ENCODE results near the gene AGBL4. TPM values are rescaled to one million over a fixed set of nuclear protein-coding genes. Genes with fewer than 3 reads are reported as not detected.

AGBL4 gene
- total and polyA plus RNA-seq, 9 of the 15 experiments (the other 6 are each of a cell fraction or from before 2014, with no cell fraction given): 0.11 TPM; not detected in 7

DNA sequence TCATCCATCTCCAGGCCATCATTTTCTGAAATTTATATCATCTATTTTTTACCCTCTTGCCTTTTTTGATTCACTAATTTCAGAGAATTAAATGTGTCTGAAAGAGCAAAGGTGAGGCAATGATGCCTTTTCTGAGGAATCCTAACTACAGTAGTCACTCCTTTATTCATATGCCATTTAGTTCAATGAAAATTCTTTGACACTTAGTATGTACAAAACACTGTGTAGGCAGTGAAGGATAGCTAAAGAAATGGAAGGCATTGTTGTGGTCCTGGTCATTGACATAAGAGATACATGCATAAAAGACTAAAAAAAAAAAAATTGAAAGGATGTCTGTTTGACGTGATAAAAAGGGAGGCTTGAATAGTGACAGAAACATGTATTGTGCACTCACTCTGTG, 1075.2 kb downstream of the AGBL4 start:
- no peaks in the 10 kb centered on the region for H3K27me3 ChIP-seq (ENCODE audit: control insufficient read depth in 2 of 2, insufficient read depth in 2 of 2, low read length in 2 of 2)
- no peaks in the 10 kb centered on the region for H3K9me3 ChIP-seq (replicated peaks; ENCODE audit: control insufficient read depth, insufficient read depth, low read depth, low read length)
- no peak overlapping the region for H3K4me3 ChIP-seq
- H3K4me2 ChIP-seq (ENCODE audit: insufficient read depth, low read length): no peak overlapping the region
- BruUV-seq (replicated peaks): no TSS peak
- 0% methylated on average over 1 of the region's 1 CpG for WGBS (ENCODE audit: insufficient coverage, low coverage, missing lambda C conversion rate)
- CTCF ChIA-PET (ENCODE audit: low intra/inter-chr PET ratio): no interaction called here
- H3K9me1 ChIP-seq (ENCODE audit: control insufficient read depth, insufficient read depth, low read length): no peaks in the 10 kb centered on the region
- POLR2A ChIA-PET: no interaction called here
- no peak overlapping the region for H3K9ac ChIP-seq (ENCODE audit: insufficient read depth in 1 of 2, low read depth in 2 of 2, low read length in 2 of 2)
- H4K20me1 ChIP-seq (replicated peaks; ENCODE audit: control insufficient read depth, insufficient read depth, low read length): no peaks in the 10 kb centered on the region
- H3K27ac ChIP-seq (ENCODE audit: extremely low read depth, low read depth, low read length): no peak overlapping the region
- no peak for TF ChIP-seq ZNF140 (CRISPR knock-in tag; IDR thresholded peaks at IDR 0.05)
- TF ChIP-seq LEF1 (IDR thresholded peaks at IDR 0.05): no peak
- TF ChIP-seq ZNF41 (CRISPR knock-in tag; conservative IDR thresholded peaks at IDR 0.05): no peak
- DNase-seq (ENCODE audit: extremely low read depth in 1 of 4, low spot score in 3 of 4): no peak
- no peak for FAIRE-seq
- H3K79me2 ChIP-seq (ENCODE audit: control insufficient read depth, insufficient read depth, low read length): no peaks in the 10 kb centered on the region
- ATAC-seq: no peak
- H2AFZ ChIP-seq (ENCODE audit: low read depth, low read length): no peak overlapping the region
- H3K36me3 ChIP-seq (ENCODE audit: control insufficient read depth, insufficient read depth, low read length): no peaks in the 10 kb centered on the region
- H3K4me1 ChIP-seq (replicated peaks in 1 of 2; ENCODE audit: control insufficient read depth in 2 of 2, insufficient read depth in 2 of 2, low read length in 2 of 2): no peaks in the 10 kb centered on the region
- intact Hi-C loops (cut with micrococcal nuclease): no loop called here
- in situ Hi-C loops (cut with MboI): no loop called here

DNA sequence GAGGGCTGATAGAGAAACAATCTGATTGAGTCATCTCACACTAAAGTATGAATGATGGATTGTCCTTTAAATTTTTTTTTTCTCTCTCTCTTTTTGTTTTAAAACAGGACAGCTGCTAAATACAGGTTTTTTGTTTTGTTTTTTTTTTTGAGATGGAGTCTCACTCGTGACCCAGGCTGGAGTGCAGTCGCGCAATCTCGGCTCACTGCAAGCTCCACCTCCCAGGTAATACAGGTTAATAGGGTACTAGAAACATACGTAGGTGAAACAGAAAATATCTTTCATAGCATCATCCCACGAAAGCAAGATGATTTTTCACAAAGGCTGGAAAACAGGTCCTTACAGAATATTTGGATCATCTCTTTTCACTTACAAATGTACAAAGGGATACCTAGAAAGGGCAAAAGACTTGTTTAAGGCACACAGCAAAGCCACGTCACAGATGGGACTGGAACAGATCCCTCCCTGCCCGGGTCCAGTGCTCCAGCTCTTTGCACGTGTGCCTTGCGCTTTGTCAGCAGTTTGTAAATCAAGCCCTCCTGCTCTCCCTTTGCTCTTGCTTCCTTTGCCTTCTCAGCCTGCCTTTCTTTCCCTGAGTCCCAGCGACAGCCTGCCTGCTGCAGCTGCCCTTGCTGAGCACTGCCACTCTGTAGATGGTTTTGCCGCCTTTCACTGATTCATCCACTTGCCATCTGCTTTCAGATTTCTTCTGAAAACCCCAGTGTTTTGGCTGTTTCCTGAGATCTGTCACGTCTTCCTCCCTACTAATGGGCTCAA, 1075.8 kb downstream of the AGBL4 start:
- H3K4me3 ChIP-seq: no peak overlapping the region
- no peaks in the 10 kb centered on the region for H4K20me1 ChIP-seq (replicated peaks; ENCODE audit: control insufficient read depth, insufficient read depth, low read length)
- no peak overlapping the region for H3K27ac ChIP-seq (ENCODE audit: extremely low read depth, low read depth, low read length)
- FAIRE-seq (no peak), ATAC-seq (no peak), DNase-seq (ENCODE audit: extremely low read depth in 1 of 4, low spot score in 3 of 4) (no peak)
- no peaks in the 10 kb centered on the region for H3K9me3 ChIP-seq (replicated peaks; ENCODE audit: control insufficient read depth, insufficient read depth, low read depth, low read length)
- WGBS (ENCODE audit: insufficient coverage, low coverage, missing lambda C conversion rate): 0% methylated on average over 13 of the region's 13 CpGs
- H3K36me3 ChIP-seq (ENCODE audit: control insufficient read depth, insufficient read depth, low read length): no peaks in the 10 kb centered on the region
- intact Hi-C loops (cut with micrococcal nuclease): no loop called here
- H3K27me3 ChIP-seq (ENCODE audit: control insufficient read depth in 2 of 2, insufficient read depth in 2 of 2, low read length in 2 of 2): no peaks in the 10 kb centered on the region
- no TSS peak for BruUV-seq (replicated peaks)
- no peak overlapping the region for H3K9ac ChIP-seq (ENCODE audit: insufficient read depth in 1 of 2, low read depth in 2 of 2, low read length in 2 of 2)
- H3K4me2 ChIP-seq (ENCODE audit: insufficient read depth, low read length): no peak overlapping the region
- no peaks in the 10 kb centered on the region for H3K9me1 ChIP-seq (ENCODE audit: control insufficient read depth, insufficient read depth, low read length)
- no peaks in the 10 kb centered on the region for H3K79me2 ChIP-seq (ENCODE audit: control insufficient read depth, insufficient read depth, low read length)
- no peaks in the 10 kb centered on the region for H3K4me1 ChIP-seq (replicated peaks in 1 of 2; ENCODE audit: control insufficient read depth in 2 of 2, insufficient read depth in 2 of 2, low read length in 2 of 2)
- ChIA-PET POLR2A (no interaction called here), CTCF (ENCODE audit: low intra/inter-chr PET ratio) (no interaction called here)
- in situ Hi-C loops (cut with MboI): no loop called here
- H2AFZ ChIP-seq (ENCODE audit: low read depth, low read length): no peak overlapping the region
- TF ChIP-seq, protein P1, sequence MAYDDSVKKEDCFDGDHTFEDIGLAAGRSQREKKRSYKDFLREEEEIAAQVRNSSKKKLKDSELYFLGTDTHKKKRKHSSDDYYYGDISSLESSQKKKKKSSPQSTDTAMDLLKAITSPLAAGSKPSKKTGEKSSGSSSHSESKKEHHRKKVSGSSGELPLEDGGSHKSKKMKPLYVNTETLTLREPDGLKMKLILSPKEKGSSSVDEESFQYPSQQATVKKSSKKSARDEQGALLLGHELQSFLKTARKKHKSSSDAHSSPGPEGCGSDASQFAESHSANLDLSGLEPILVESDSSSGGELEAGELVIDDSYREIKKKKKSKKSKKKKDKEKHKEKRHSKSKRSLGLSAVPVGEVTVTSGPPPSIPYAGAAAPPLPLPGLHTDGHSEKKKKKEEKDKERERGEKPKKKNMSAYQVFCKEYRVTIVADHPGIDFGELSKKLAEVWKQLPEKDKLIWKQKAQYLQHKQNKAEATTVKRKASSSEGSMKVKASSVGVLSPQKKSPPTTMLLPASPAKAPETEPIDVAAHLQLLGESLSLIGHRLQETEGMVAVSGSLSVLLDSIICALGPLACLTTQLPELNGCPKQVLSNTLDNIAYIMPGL (CRISPR knock-in tag; IDR thresholded peaks at IDR 0.05): no peak
- no peak for TF ChIP-seq ZKSCAN8 (CRISPR knock-in tag; IDR thresholded peaks at IDR 0.05)
- TF ChIP-seq CBFA2T3 (IDR thresholded peaks at IDR 0.05): no peak
- no peak for TF ChIP-seq ZBTB8A (IDR thresholded peaks at IDR 0.05; ENCODE audit: partially characterized antibody)
- TF ChIP-seq, protein P2, sequence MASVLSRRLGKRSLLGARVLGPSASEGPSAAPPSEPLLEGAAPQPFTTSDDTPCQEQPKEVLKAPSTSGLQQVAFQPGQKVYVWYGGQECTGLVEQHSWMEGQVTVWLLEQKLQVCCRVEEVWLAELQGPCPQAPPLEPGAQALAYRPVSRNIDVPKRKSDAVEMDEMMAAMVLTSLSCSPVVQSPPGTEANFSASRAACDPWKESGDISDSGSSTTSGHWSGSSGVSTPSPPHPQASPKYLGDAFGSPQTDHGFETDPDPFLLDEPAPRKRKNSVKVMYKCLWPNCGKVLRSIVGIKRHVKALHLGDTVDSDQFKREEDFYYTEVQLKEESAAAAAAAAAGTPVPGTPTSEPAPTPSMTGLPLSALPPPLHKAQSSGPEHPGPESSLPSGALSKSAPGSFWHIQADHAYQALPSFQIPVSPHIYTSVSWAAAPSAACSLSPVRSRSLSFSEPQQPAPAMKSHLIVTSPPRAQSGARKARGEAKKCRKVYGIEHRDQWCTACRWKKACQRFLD (CRISPR knock-in tag; IDR thresholded peaks at IDR 0.05): no peak
- no peak for TF ChIP-seq HIVEP1 (CRISPR knock-in tag; IDR thresholded peaks at IDR 0.05)
- TF ChIP-seq, protein P3, sequence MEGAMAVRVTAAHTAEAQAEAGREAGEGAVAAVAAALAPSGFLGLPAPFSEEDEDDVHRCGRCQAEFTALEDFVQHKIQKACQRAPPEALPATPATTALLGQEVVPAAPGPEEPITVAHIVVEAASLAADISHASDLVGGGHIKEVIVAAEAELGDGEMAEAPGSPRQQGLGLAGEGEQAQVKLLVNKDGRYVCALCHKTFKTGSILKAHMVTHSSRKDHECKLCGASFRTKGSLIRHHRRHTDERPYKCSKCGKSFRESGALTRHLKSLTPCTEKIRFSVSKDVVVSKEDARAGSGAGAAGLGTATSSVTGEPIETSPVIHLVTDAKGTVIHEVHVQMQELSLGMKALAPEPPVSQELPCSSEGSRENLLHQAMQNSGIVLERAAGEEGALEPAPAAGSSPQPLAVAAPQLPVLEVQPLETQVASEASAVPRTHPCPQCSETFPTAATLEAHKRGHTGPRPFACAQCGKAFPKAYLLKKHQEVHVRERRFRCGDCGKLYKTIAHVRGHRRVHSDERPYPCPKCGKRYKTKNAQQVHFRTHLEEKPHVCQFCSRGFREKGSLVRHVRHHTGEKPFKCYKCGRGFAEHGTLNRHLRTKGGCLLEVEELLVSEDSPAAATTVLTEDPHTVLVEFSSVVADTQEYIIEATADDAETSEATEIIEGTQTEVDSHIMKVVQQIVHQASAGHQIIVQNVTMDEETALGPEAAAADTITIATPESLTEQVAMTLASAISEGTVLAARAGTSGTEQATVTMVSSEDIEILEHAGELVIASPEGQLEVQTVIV (CRISPR knock-in tag; IDR thresholded peaks at IDR 0.05; ENCODE audit: borderline replicate concordance): no peak
